Measurements from ENCODE around the gene OR1D2.
"Not testable (repeated sequence)": the region's sequence is repeated elsewhere in the genome, so short reads cannot be mapped to it uniquely, and the experiment has no call there.

DNA sequence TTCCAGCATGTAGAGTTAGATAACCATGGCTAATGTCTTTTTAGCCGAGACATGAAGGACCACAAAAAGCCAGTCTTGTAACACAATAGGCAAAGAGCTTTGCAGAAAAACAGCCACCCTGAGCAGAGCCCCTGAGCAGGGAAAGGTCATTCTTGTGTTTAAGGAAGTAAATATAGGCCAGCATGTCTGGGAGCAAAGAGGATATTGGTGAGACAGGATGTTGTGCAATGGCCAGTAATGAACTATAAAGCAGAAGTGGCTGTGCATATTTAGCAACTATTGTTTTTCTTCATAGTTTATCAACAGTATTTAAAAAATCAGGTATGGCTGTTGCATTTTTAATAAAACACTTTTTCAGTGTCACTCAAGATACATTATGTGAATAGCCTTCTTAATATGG is 39.0 kb downstream of the OR1D2 start:
- not testable (repeated sequence) for TF ChIP-seq HIVEP1 (CRISPR knock-in tag; IDR thresholded peaks at IDR 0.05); RFX5 (IDR thresholded peaks at IDR 0.05; ENCODE audit: low read depth, low read length); SP2 (CRISPR knock-in tag; IDR thresholded peaks at IDR 0.05); ZNF281 (CRISPR knock-in tag; IDR thresholded peaks at IDR 0.05; ENCODE audit: borderline replicate concordance); PBX3 (CRISPR knock-in tag; IDR thresholded peaks at IDR 0.05; ENCODE audit: borderline replicate concordance); BCL3 (CRISPR knock-in tag; IDR thresholded peaks at IDR 0.05); ZFP90 (CRISPR knock-in tag; IDR thresholded peaks at IDR 0.05; ENCODE audit: borderline replicate concordance); EP300 (IDR thresholded peaks at IDR 0.05; ENCODE audit: low read depth in 2 of 2, low read length in 2 of 2); EP300 (CRISPR knock-in tag; IDR thresholded peaks at IDR 0.05; ENCODE audit: borderline replicate concordance); ZNF780A (CRISPR knock-in tag; IDR thresholded peaks at IDR 0.05); EZH2 (conservative IDR thresholded peaks at IDR 0.05; ENCODE audit: low read depth, low read length); KAT7 (CRISPR knock-in tag; IDR thresholded peaks at IDR 0.05; ENCODE audit: borderline replicate concordance); ZNF263 (CRISPR knock-in tag; IDR thresholded peaks at IDR 0.05); BHLHE40 (IDR thresholded peaks at IDR 0.05; ENCODE audit: low read length)
- TF ChIP-seq, protein P1, sequence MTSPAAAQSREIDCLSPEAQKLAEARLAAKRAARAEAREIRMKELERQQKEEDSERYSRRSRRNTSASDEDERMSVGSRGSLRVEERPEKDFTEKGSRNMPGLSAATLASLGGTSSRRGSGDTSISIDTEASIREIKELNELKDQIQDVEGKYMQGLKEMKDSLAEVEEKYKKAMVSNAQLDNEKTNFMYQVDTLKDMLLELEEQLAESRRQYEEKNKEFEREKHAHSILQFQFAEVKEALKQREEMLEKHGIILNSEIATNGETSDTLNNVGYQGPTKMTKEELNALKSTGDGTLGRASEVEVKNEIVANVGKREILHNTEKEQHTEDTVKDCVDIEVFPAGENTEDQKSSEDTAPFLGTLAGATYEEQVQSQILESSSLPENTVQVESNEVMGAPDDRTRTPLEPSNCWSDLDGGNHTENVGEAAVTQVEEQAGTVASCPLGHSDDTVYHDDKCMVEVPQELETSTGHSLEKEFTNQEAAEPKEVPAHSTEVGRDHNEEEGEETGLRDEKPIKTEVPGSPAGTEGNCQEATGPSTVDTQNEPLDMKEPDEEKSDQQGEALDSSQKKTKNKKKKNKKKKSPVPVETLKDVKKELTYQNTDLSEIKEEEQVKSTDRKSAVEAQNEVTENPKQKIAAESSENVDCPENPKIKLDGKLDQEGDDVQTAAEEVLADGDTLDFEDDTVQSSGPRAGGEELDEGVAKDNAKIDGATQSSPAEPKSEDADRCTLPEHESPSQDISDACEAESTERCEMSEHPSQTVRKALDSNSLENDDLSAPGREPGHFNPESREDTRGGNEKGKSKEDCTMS (CRISPR knock-in tag; conservative IDR thresholded peaks at IDR 0.05) = not testable (repeated sequence)
